ENCODE measurements around the gene ATAD1. TPM values are rescaled to one million over a fixed set of nuclear protein-coding genes. Genes with fewer than 3 reads are reported as not detected.

ATAD1 gene
- polyA plus RNA-seq, 3 donors = 6.3 to 13.2 (median 10.2) TPM

- Histone ChIP-seq H3K36me3 (replicated peaks in 1 of 2; ENCODE audit: control insufficient read depth in 1 of 2, insufficient read depth in 2 of 2, low read length in 2 of 2) (no peaks in the 10 kb centered on the region), H3K4me1 (ENCODE audit: control insufficient read depth in 1 of 2, insufficient read depth in 2 of 2, low read length in 2 of 2) (no peaks in the 10 kb centered on the region), H3K4me3 (replicated peaks in 1 of 3; ENCODE audit: low read depth in 2 of 3, low read length in 3 of 3) (no peak overlapping the region), H3K27ac (ENCODE audit: low read depth in 1 of 2, low read length in 2 of 2) (no peak overlapping the region), H3K27me3 (ENCODE audit: control insufficient read depth in 2 of 2, insufficient read depth in 2 of 2, low read length in 2 of 2) (no peaks in the 10 kb centered on the region), H2AFZ (ENCODE audit: insufficient read depth, low read depth, low read length, poor library complexity, severe bottlenecking) (no peak overlapping the region), H3K9me3 (replicated peaks in 1 of 2; ENCODE audit: control insufficient read depth in 1 of 2, insufficient read depth in 1 of 2, low read length in 2 of 2) (no peaks in the 10 kb centered on the region), H3K4me2 (replicated peaks; ENCODE audit: extremely low read depth, low read length, poor library complexity, severe bottlenecking) (no peak overlapping the region), H4K20me1 (ENCODE audit: insufficient read depth, low read length) (no peaks in the 10 kb centered on the region), H3K9ac (ENCODE audit: insufficient read depth, low read length, poor library complexity, severe bottlenecking) (no peak overlapping the region), H3K79me2 (ENCODE audit: insufficient read depth, low read length) (no peaks in the 10 kb centered on the region)
- TF ChIP-seq CTCF (IDR thresholded peaks at IDR 0.05) = no peak
- H3K9me3 Mint-ChIP-seq = peaks cover 0 to 3% (median 0%) of the 10 kb centered on the region in 7 donors
- peaks cover 0 to 4% (median 2%) of the 10 kb centered on the region in 3 donors for H3K27me3 Mint-ChIP-seq (ENCODE audit: low read depth in 3 of 3)
- H3K36me3 Mint-ChIP-seq = no peaks in the 10 kb centered on the region
- H3K4me3 Mint-ChIP-seq = no peak overlapping the region
- no peaks in the 10 kb centered on the region for H3K4me1 Mint-ChIP-seq
- 100% methylated on average over 1 of the region's 4 CpGs for WGBS (ENCODE audit: insufficient coverage)
- intact Hi-C loops (cut with micrococcal nuclease) = no loop called here
- H3K27ac Mint-ChIP-seq = no peak overlapping the region
- DNase-seq = no peak
Measured at GRCh38 chr10:87702973-87703294, 115.1 kb downstream of the ATAD1 start.

- no peaks in the 10 kb centered on the region for H3K36me3 ChIP-seq (replicated peaks in 1 of 2; ENCODE audit: control insufficient read depth in 1 of 2, insufficient read depth in 2 of 2, low read length in 2 of 2)
- H2AFZ ChIP-seq (ENCODE audit: insufficient read depth, low read depth, low read length, poor library complexity, severe bottlenecking) = no peak overlapping the region
- no peaks in the 10 kb centered on the region for H3K27me3 ChIP-seq (ENCODE audit: control insufficient read depth in 2 of 2, insufficient read depth in 2 of 2, low read length in 2 of 2)
- no peak overlapping the region for H3K27ac ChIP-seq (ENCODE audit: low read depth in 1 of 2, low read length in 2 of 2)
- peaks cover 0 to 4% (median 2%) of the 10 kb centered on the region in 3 donors for H3K27me3 Mint-ChIP-seq (ENCODE audit: low read depth in 3 of 3)
- no peak overlapping the region for H3K4me3 ChIP-seq (replicated peaks in 1 of 3; ENCODE audit: low read depth in 2 of 3, low read length in 3 of 3)
- H3K4me2 ChIP-seq (replicated peaks; ENCODE audit: extremely low read depth, low read length, poor library complexity, severe bottlenecking) = no peak overlapping the region
- no peaks in the 10 kb centered on the region for H3K4me1 ChIP-seq (ENCODE audit: control insufficient read depth in 1 of 2, insufficient read depth in 2 of 2, low read length in 2 of 2)
- H3K4me3 Mint-ChIP-seq = no peak overlapping the region
- 85% methylated on average over 7 of the region's 9 CpGs for WGBS (ENCODE audit: insufficient coverage)
- H4K20me1 ChIP-seq (ENCODE audit: insufficient read depth, low read length) = no peaks in the 10 kb centered on the region
- DNase-seq = no peak
- intact Hi-C loops (cut with micrococcal nuclease) = no loop called here
- H3K9me3 ChIP-seq (replicated peaks in 1 of 2; ENCODE audit: control insufficient read depth in 1 of 2, insufficient read depth in 1 of 2, low read length in 2 of 2) = no peaks in the 10 kb centered on the region
- TF ChIP-seq CTCF (IDR thresholded peaks at IDR 0.05) = no peak
- H3K36me3 Mint-ChIP-seq = no peaks in the 10 kb centered on the region
- no peak overlapping the region for H3K27ac Mint-ChIP-seq
- no peaks in the 10 kb centered on the region for H3K4me1 Mint-ChIP-seq
- no peaks in the 10 kb centered on the region for H3K79me2 ChIP-seq (ENCODE audit: insufficient read depth, low read length)
- peaks cover 0 to 3% (median 0%) of the 10 kb centered on the region in 7 donors for H3K9me3 Mint-ChIP-seq
- H3K9ac ChIP-seq (ENCODE audit: insufficient read depth, low read length, poor library complexity, severe bottlenecking) = no peak overlapping the region
Measured at GRCh38 chr10:87702260-87702972, 115.6 kb downstream of the ATAD1 start.

Small RNAs within 50 kb of the gene (small RNA-seq; reads per million reads assigned to genes)
- not detected for gene RN7SL78P (ENCODE audit: insufficient read length, low read depth)

Other genes with a start within 250 kb of the ATAD1 start
- gene PAPSS2, start 158.3 kb downstream of the ATAD1 start, polyA plus RNA-seq = 1 to 10 TPM; 3.5 to 6.5 (median 6.2) TPM
- under 1 TPM; 0.11 to 0.23 (median 0.12) TPM for gene KLLN, start 45.3 kb upstream of the ATAD1 start, polyA plus RNA-seq
- gene PTEN, start 45.4 kb upstream of the ATAD1 start, polyA plus RNA-seq = 10 to 100 TPM; 30.5 to 57.6 (median 37.7) TPM

All from CD14-positive monocyte (primary cell).